WTC11 (cell line): ENCODE results near the gene RAPGEF5. TPM values are rescaled to one million over a fixed set of nuclear protein-coding genes. Genes with fewer than 3 reads are reported as not detected.

Source experiments
- ATAC-seq: fragments of 200-7000 bp; cut with Tn5 transposase; 2 replicates; pipeline ENCODE4 v1.10.0; 2021; ENCODE audit warnings: mild to moderate bottlenecking, moderate library complexity
- CTCF ChIA-PET: fragments of 300-600 bp; sonication (Branson Sonifier 250); formaldehyde crosslinking; loops from one replicate; lab custom pipeline; 2021; ENCODE audit warnings: antibody characterized with exemption; lab: Charles Lee
- POLR2A ChIA-PET: fragments of 350-600 bp; sonication (Branson Sonifier 250); formaldehyde crosslinking; loops from one replicate; lab custom pipeline; 2021; ENCODE audit warnings: antibody characterized with exemption; lab: Charles Lee
- DNase-seq: peaks from one replicate; pipeline ENCODE4 v3.0.0; 2021; ENCODE audit warnings: low spot score
- H3K27ac Mint-ChIP-seq: 2 replicates; pipeline ENCODE4 v1.8.0; 2021; ENCODE audit warnings: mixed read lengths
- H3K27me3 Mint-ChIP-seq: 2 replicates; pipeline ENCODE4 v1.8.0; 2021; ENCODE audit warnings: low read depth, mild to moderate bottlenecking, moderate library complexity, mixed read lengths
- H3K36me3 Mint-ChIP-seq: 2 replicates; pipeline ENCODE4 v1.8.0; 2021; ENCODE audit warnings: mixed read lengths
- H3K4me1 Mint-ChIP-seq: 2 replicates; pipeline ENCODE4 v1.8.0; 2022; ENCODE audit warnings: mixed read lengths
- H3K4me3 Mint-ChIP-seq: 2 replicates; pipeline ENCODE4 v1.8.0; 2021; ENCODE audit warnings: mild to moderate bottlenecking, moderate library complexity, mixed read lengths
- H3K9me3 Mint-ChIP-seq: 2 replicates; pipeline ENCODE4 v1.8.0; 2021; ENCODE audit warnings: mixed read lengths
- ATF6 ChIP-seq: sonication (generic); formaldehyde crosslinking; IDR thresholded peaks from 2 replicates; pipeline ENCODE4 v1.8.1; 2023; ENCODE audit warnings: mild to moderate bottlenecking, missing genetic modification reagents
- ESRRA ChIP-seq: sonication (generic); formaldehyde crosslinking; IDR thresholded peaks from 2 replicates; pipeline ENCODE4 v1.8.1; 2022; ENCODE audit warnings: mild to moderate bottlenecking, missing genetic modification reagents, borderline replicate concordance
- FOXJ3 ChIP-seq: sonication (generic); formaldehyde crosslinking; IDR thresholded peaks from 2 replicates; pipeline ENCODE4 v1.9.0; 2021; ENCODE audit warnings: missing genetic modification reagents, mild to moderate bottlenecking, borderline replicate concordance
- IRF2 ChIP-seq: sonication (generic); formaldehyde crosslinking; IDR thresholded peaks from 2 replicates; pipeline ENCODE4 v1.8.0; 2022; ENCODE audit warnings: low read depth, missing genetic modification reagents, borderline replicate concordance
- JUN ChIP-seq: sonication (generic); formaldehyde crosslinking; IDR thresholded peaks from 2 replicates; pipeline ENCODE4 v1.8.0; 2023; ENCODE audit warnings: mild to moderate bottlenecking, missing genetic modification reagents
- MAX ChIP-seq: sonication (generic); formaldehyde crosslinking; IDR thresholded peaks from 2 replicates; pipeline ENCODE4 v1.8.0; 2022; ENCODE audit warnings: mild to moderate bottlenecking, missing genetic modification reagents
- MXD4 ChIP-seq: fragments of 250-450 bp; sonication (Bioruptor Pico); IDR thresholded peaks from 2 replicates; pipeline ENCODE4 v1.8.0; 2021; ENCODE audit warnings: mild to moderate bottlenecking, moderate library complexity, borderline replicate concordance
- NR2C2 ChIP-seq: sonication (generic); formaldehyde crosslinking; IDR thresholded peaks from 2 replicates; pipeline ENCODE4 v1.8.0; 2022; ENCODE audit warnings: mild to moderate bottlenecking, missing genetic modification reagents
- SMAD3 ChIP-seq: sonication (generic); formaldehyde crosslinking; IDR thresholded peaks from 2 replicates; pipeline ENCODE4 v1.8.0; 2022; ENCODE audit warnings: missing genetic modification reagents, mild to moderate bottlenecking, borderline replicate concordance
- SMAD4 ChIP-seq: sonication (generic); formaldehyde crosslinking; IDR thresholded peaks from 2 replicates; pipeline ENCODE4 v1.8.0; 2022; ENCODE audit warnings: mild to moderate bottlenecking, missing genetic modification reagents
- SOX15 ChIP-seq: fragments of 250-450 bp; sonication (Bioruptor Pico); IDR thresholded peaks from 2 replicates; pipeline ENCODE4 v1.9.0; 2021; ENCODE audit warnings: mild to moderate bottlenecking
- ZNF121 ChIP-seq: sonication (generic); formaldehyde crosslinking; IDR thresholded peaks from 2 replicates; pipeline ENCODE4 v1.8.0; 2023; ENCODE audit warnings: missing genetic modification reagents
- ZNF396 ChIP-seq: fragments of 250-450 bp; sonication (Bioruptor Pico); IDR thresholded peaks from 2 replicates; pipeline ENCODE4 v1.8.0; 2021; ENCODE audit warnings: mild to moderate bottlenecking, moderate library complexity, borderline replicate concordance
- ZNF512 ChIP-seq: sonication (generic); formaldehyde crosslinking; IDR thresholded peaks from 2 replicates; pipeline ENCODE4 v1.8.1; 2022; ENCODE audit warnings: missing genetic modification reagents, borderline replicate concordance
- total RNA-seq: library from RNA; stranded (reverse); gene quantifications from 3 replicates; pipeline ENCODE4 v1.2.3, GENCODE V29; 2021
- TF ChIP-seq, protein P1 (sequence below): sonication (generic); formaldehyde crosslinking; IDR thresholded peaks from 2 replicates; pipeline ENCODE4 v1.8.0; 2022; ENCODE audit warnings: mild to moderate bottlenecking, missing genetic modification reagents
- TF ChIP-seq, protein P2 (sequence below): fragments of 250-450 bp; sonication (Bioruptor Pico); IDR thresholded peaks from 2 replicates; pipeline ENCODE4 v1.9.0; 2021; ENCODE audit warnings: mild to moderate bottlenecking
- TF ChIP-seq, protein P3 (sequence below): fragments of 250-450 bp; sonication (Bioruptor Pico); IDR thresholded peaks from 2 replicates; pipeline ENCODE4 v2.1.2; 2022; ENCODE audit warnings: mild to moderate bottlenecking, moderate library complexity
- TF ChIP-seq, protein P4 (sequence below): sonication (generic); formaldehyde crosslinking; IDR thresholded peaks from 2 replicates; pipeline ENCODE4 v1.8.0; 2022; ENCODE audit warnings: missing genetic modification reagents
- TF ChIP-seq, protein P5 (sequence below): fragments of 250-450 bp; sonication (Bioruptor Pico); IDR thresholded peaks from 2 replicates; pipeline ENCODE4 v1.9.0; 2021; ENCODE audit warnings: mild to moderate bottlenecking
- TF ChIP-seq, protein P6 (sequence below): sonication (generic); formaldehyde crosslinking; IDR thresholded peaks from 2 replicates; pipeline ENCODE4 v1.8.1; 2022; ENCODE audit warnings: low read depth, missing genetic modification reagents, borderline replicate concordance

RAPGEF5 gene
- total RNA-seq, 1 experiment from 2014 or later: 12.3 TPM

- Mint-ChIP-seq H3K9me3 (peaks cover 16% of the 10 kb centered on the region), H3K27ac (no peak overlapping the region), H3K4me3 (no peak overlapping the region), H3K36me3 (peaks cover 28% of the 10 kb centered on the region), H3K4me1 (peaks cover 9% of the 10 kb centered on the region), H3K27me3 (no peaks in the 10 kb centered on the region)
- POLR2A ChIA-PET: no interaction called here
- no peak for DNase-seq
- CTCF ChIA-PET: interaction anchor here (1.0 to 1.9 kb wide), 3 partner anchors 150 to 480 kb away, joined by 3 to 7 read pairs (median 4); no protein-coding TSS in a partner anchor
- TF ChIP-seq JUN (CRISPR knock-in tag) (no peak), MAX (CRISPR knock-in tag) (no peak), SMAD4 (CRISPR knock-in tag) (no peak), ESRRA (CRISPR knock-in tag) (no peak), ZNF121 (CRISPR knock-in tag) (no peak), SMAD3 (CRISPR knock-in tag) (no peak), ZNF512 (CRISPR knock-in tag) (no peak), NR2C2 (CRISPR knock-in tag) (no peak), SOX15 (CRISPR knock-in tag) (no peak), ZNF396 (CRISPR knock-in tag) (no peak)
- TF ChIP-seq, protein P1, sequence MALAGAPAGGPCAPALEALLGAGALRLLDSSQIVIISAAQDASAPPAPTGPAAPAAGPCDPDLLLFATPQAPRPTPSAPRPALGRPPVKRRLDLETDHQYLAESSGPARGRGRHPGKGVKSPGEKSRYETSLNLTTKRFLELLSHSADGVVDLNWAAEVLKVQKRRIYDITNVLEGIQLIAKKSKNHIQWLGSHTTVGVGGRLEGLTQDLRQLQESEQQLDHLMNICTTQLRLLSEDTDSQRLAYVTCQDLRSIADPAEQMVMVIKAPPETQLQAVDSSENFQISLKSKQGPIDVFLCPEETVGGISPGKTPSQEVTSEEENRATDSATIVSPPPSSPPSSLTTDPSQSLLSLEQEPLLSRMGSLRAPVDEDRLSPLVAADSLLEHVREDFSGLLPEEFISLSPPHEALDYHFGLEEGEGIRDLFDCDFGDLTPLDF (CRISPR knock-in tag): no peak
- TF ChIP-seq, protein P2, sequence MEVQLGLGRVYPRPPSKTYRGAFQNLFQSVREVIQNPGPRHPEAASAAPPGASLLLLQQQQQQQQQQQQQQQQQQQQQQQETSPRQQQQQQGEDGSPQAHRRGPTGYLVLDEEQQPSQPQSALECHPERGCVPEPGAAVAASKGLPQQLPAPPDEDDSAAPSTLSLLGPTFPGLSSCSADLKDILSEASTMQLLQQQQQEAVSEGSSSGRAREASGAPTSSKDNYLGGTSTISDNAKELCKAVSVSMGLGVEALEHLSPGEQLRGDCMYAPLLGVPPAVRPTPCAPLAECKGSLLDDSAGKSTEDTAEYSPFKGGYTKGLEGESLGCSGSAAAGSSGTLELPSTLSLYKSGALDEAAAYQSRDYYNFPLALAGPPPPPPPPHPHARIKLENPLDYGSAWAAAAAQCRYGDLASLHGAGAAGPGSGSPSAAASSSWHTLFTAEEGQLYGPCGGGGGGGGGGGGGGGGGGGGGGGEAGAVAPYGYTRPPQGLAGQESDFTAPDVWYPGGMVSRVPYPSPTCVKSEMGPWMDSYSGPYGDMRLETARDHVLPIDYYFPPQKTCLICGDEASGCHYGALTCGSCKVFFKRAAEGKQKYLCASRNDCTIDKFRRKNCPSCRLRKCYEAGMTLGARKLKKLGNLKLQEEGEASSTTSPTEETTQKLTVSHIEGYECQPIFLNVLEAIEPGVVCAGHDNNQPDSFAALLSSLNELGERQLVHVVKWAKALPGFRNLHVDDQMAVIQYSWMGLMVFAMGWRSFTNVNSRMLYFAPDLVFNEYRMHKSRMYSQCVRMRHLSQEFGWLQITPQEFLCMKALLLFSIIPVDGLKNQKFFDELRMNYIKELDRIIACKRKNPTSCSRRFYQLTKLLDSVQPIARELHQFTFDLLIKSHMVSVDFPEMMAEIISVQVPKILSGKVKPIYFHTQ (CRISPR knock-in tag): no peak
- TF ChIP-seq, protein P3, sequence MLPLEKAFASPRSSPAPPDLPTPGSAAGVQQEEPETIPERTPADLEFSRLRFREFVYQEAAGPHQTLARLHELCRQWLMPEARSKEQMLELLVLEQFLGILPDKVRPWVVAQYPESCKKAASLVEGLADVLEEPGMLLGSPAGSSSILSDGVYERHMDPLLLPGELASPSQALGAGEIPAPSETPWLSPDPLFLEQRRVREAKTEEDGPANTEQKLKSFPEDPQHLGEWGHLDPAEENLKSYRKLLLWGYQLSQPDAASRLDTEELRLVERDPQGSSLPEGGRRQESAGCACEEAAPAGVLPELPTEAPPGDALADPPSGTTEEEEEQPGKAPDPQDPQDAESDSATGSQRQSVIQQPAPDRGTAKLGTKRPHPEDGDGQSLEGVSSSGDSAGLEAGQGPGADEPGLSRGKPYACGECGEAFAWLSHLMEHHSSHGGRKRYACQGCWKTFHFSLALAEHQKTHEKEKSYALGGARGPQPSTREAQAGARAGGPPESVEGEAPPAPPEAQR (CRISPR knock-in tag): no peak
- no peak for ATAC-seq
These were observed 54.8 kb downstream of the RAPGEF5 start for GRCh38 chr7:22302193-22302592.

- peaks cover 12% of the 10 kb centered on the region for H3K9me3 Mint-ChIP-seq
- H3K27me3 Mint-ChIP-seq: no peaks in the 10 kb centered on the region
- POLR2A ChIA-PET: no interaction called here
- H3K36me3 Mint-ChIP-seq: peaks cover 24% of the 10 kb centered on the region
- H3K27ac Mint-ChIP-seq: no peak overlapping the region
- no peak overlapping the region for H3K4me3 Mint-ChIP-seq
- H3K4me1 Mint-ChIP-seq: peaks cover 9% of the 10 kb centered on the region
- no peak for ATAC-seq
- CTCF ChIA-PET: interaction anchor here (1.1 to 1.9 kb wide), 2 partner anchors 192 to 480 kb away, joined by 3 to 7 read pairs; no protein-coding TSS in a partner anchor
- DNase-seq: no peak
- TF ChIP-seq, protein P4, sequence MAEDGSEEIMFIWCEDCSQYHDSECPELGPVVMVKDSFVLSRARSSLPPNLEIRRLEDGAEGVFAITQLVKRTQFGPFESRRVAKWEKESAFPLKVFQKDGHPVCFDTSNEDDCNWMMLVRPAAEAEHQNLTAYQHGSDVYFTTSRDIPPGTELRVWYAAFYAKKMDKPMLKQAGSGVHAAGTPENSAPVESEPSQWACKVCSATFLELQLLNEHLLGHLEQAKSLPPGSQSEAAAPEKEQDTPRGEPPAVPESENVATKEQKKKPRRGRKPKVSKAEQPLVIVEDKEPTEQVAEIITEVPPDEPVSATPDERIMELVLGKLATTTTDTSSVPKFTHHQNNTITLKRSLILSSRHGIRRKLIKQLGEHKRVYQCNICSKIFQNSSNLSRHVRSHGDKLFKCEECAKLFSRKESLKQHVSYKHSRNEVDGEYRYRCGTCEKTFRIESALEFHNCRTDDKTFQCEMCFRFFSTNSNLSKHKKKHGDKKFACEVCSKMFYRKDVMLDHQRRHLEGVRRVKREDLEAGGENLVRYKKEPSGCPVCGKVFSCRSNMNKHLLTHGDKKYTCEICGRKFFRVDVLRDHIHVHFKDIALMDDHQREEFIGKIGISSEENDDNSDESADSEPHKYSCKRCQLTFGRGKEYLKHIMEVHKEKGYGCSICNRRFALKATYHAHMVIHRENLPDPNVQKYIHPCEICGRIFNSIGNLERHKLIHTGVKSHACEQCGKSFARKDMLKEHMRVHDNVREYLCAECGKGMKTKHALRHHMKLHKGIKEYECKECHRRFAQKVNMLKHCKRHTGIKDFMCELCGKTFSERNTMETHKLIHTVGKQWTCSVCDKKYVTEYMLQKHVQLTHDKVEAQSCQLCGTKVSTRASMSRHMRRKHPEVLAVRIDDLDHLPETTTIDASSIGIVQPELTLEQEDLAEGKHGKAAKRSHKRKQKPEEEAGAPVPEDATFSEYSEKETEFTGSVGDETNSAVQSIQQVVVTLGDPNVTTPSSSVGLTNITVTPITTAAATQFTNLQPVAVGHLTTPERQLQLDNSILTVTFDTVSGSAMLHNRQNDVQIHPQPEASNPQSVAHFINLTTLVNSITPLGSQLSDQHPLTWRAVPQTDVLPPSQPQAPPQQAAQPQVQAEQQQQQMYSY (CRISPR knock-in tag): no peak
- TF ChIP-seq, protein P5, sequence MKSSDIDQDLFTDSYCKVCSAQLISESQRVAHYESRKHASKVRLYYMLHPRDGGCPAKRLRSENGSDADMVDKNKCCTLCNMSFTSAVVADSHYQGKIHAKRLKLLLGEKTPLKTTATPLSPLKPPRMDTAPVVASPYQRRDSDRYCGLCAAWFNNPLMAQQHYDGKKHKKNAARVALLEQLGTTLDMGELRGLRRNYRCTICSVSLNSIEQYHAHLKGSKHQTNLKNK (CRISPR knock-in tag): no peak
- TF ChIP-seq FOXJ3 (CRISPR knock-in tag) (no peak), ATF6 (no peak), IRF2 (no peak), MXD4 (CRISPR knock-in tag) (no peak), ZNF396 (CRISPR knock-in tag) (no peak)
- TF ChIP-seq, protein P6, sequence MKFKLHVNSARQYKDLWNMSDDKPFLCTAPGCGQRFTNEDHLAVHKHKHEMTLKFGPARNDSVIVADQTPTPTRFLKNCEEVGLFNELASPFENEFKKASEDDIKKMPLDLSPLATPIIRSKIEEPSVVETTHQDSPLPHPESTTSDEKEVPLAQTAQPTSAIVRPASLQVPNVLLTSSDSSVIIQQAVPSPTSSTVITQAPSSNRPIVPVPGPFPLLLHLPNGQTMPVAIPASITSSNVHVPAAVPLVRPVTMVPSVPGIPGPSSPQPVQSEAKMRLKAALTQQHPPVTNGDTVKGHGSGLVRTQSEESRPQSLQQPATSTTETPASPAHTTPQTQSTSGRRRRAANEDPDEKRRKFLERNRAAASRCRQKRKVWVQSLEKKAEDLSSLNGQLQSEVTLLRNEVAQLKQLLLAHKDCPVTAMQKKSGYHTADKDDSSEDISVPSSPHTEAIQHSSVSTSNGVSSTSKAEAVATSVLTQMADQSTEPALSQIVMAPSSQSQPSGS: no peak
These were observed 55.2 kb downstream of the RAPGEF5 start for GRCh38 chr7:22301790-22302189.
